A673 (cell line): ENCODE results near the gene HDAC4. TPM values are rescaled to one million over a fixed set of nuclear protein-coding genes. Genes with fewer than 3 reads are reported as not detected.

Experiments
- BruUV-seq: library from RNA; stranded (reverse); fragments of 400-500 nt; replicated peaks from 2 replicates; lab custom pipeline; 2021; lab: Mats Ljungman, UMichigan
- CTCF ChIA-PET: fragments of 300-600 bp; sonication (Branson Sonifier 250); formaldehyde crosslinking; loops from one replicate; lab custom pipeline; 2022; ENCODE audit warnings: antibody characterized with exemption; lab: Charles Lee
- POLR2A ChIA-PET: fragments of 300-600 bp; sonication (Branson Sonifier 250); formaldehyde crosslinking; loops from one replicate; lab custom pipeline; 2022; ENCODE audit warnings: antibody characterized with exemption; ENCODE audit not compliant: low non-redundant PET; lab: Charles Lee
- DNase-seq: peaks from one replicate; pipeline ENCODE4 v3.0.0-alpha.2; 2015; ENCODE audit warnings: low spot score
- H3K27ac ChIP-seq: fragments of 200-600 bp; sonication (generic); 2 replicates; pipeline ENCODE4 v1.5.1; 2016; ENCODE audit warnings: mixed run types, low read depth, mild to moderate bottlenecking, mixed read lengths, antibody characterized with exemption, low read length; ENCODE audit not compliant: poor library complexity, severe bottlenecking
- H3K27me3 ChIP-seq: fragments of 200-600 bp; sonication (generic); replicated peaks from 2 replicates; pipeline ENCODE4 v1.6.1; 2017; ENCODE audit warnings: mixed run types, low read depth, mild to moderate bottlenecking, mixed read lengths, antibody characterized with exemption, low read length; ENCODE audit not compliant: insufficient read depth, poor library complexity
- H3K36me3 ChIP-seq: fragments of 200-600 bp; sonication (generic); 2 replicates; pipeline ENCODE4 v1.6.1; 2016; ENCODE audit warnings: mixed run types, mild to moderate bottlenecking, mixed read lengths, antibody characterized with exemption, low read length; ENCODE audit not compliant: insufficient read depth, poor library complexity, severe bottlenecking
- H3K4me1 ChIP-seq: fragments of 200-600 bp; sonication (generic); 2 replicates; pipeline ENCODE4 v1.6.1; 2017; ENCODE audit warnings: mixed run types, mild to moderate bottlenecking, mixed read lengths, antibody characterized with exemption, low read length; ENCODE audit not compliant: insufficient read depth, poor library complexity, severe bottlenecking
- H3K4me3 ChIP-seq: fragments of 200-600 bp; sonication (generic); 2 replicates; pipeline ENCODE4 v1.5.1; 2016; ENCODE audit warnings: low read depth, mixed run types, mild to moderate bottlenecking, mixed read lengths, low read length; ENCODE audit not compliant: poor library complexity, severe bottlenecking
- H3K9me3 ChIP-seq: fragments of 200-600 bp; sonication (generic); 2 replicates; pipeline ENCODE4 v1.6.1; 2016; ENCODE audit warnings: mixed run types, low read depth, mild to moderate bottlenecking, mixed read lengths, antibody characterized with exemption, low read length; ENCODE audit not compliant: poor library complexity, severe bottlenecking
- EZH2 ChIP-seq: fragments of 200-600 bp; sonication (generic); IDR thresholded peaks from 2 replicates; pipeline ENCODE4 v1.6.1; 2017; ENCODE audit warnings: borderline replicate concordance, low read depth, mild to moderate bottlenecking, mixed read lengths, antibody characterized with exemption, low read length; ENCODE audit not compliant: poor library complexity, severe bottlenecking
- intact Hi-C: fragments of 100-400 bp; cut with micrococcal nuclease; formaldehyde crosslinking; loops from one replicate; pipeline ENCODE4 v1.10.0; 2022; ENCODE audit not compliant: unreplicated experiment
- total RNA-seq: library from RNA; stranded (reverse); gene quantifications from 2 replicates; pipeline ENCODE4 v1.2.3, GENCODE V29; 2021
- TF ChIP-seq, protein P1 (sequence below): fragments of 300-800, 200-600 bp; sonication (generic); conservative IDR thresholded peaks from 2 replicates; pipeline ENCODE4 v1.5.1; 2017; ENCODE audit warnings: low read depth, mild to moderate bottlenecking, antibody characterized with exemption, low read length, moderate library complexity, mixed read lengths

HDAC4 gene
- total RNA-seq, 1 experiment from 2014 or later: 40.0 TPM

DNA sequence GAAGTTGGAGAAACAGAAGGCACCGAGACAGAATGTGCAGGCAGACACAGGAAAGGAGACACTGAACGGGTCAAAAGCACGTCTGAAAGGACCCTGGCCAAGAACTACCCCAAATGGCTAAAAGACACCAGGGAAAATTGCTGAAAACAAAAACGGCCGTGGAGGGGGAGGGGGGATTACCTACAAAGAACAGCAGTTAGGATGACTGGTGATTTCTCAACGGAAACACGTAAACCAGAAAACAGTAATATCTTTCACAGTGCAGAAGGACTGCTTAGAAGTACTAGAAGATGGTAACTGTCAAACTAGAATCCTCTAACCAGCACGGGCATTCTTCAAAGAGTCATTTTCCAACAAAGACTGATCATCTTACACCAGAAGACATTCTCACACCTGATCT, 142.6 kb downstream of the HDAC4 start:
- no peaks in the 10 kb centered on the region for H3K9me3 ChIP-seq
- H3K4me1 ChIP-seq: peaks cover 50% of the 10 kb centered on the region
- no peak for DNase-seq
- ChIA-PET CTCF (no interaction called here), POLR2A (no interaction called here)
- H3K27me3 ChIP-seq: no peaks in the 10 kb centered on the region
- H3K27ac ChIP-seq: peak overlapping the region; percentile 38
- no peak overlapping the region for H3K4me3 ChIP-seq
- BruUV-seq: no TSS peak
- no peaks in the 10 kb centered on the region for H3K36me3 ChIP-seq
- intact Hi-C loops: loop anchor here (10.0 kb wide), 1 partner anchor 147 kb away; the partner anchor contains the start of gene HDAC4
- TF ChIP-seq, protein P1, sequence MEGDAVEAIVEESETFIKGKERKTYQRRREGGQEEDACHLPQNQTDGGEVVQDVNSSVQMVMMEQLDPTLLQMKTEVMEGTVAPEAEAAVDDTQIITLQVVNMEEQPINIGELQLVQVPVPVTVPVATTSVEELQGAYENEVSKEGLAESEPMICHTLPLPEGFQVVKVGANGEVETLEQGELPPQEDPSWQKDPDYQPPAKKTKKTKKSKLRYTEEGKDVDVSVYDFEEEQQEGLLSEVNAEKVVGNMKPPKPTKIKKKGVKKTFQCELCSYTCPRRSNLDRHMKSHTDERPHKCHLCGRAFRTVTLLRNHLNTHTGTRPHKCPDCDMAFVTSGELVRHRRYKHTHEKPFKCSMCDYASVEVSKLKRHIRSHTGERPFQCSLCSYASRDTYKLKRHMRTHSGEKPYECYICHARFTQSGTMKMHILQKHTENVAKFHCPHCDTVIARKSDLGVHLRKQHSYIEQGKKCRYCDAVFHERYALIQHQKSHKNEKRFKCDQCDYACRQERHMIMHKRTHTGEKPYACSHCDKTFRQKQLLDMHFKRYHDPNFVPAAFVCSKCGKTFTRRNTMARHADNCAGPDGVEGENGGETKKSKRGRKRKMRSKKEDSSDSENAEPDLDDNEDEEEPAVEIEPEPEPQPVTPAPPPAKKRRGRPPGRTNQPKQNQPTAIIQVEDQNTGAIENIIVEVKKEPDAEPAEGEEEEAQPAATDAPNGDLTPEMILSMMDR: no peak
- TF ChIP-seq EZH2: no peak

DNA sequence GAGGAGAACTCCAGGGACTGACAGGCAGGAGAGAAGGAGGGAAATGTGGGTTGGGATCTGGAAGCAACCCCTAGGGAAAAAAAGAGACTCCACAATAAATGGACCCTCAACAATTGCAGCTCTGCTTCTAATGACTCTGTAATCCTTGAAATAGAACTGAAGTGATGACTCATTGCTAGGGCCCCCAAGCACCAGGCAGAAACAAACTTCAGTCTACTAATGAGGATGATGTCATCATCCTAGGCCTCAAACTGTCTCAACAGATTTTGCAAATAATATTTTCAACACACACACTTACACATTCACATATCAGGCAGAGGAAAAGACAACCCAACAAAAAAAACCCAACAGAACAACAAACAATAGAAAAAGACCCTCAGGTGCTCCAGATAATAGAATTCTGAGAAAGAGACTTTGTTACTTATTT, 143.3 kb downstream of the HDAC4 start:
- peak; percentile 88 for DNase-seq
- no peaks in the 10 kb centered on the region for H3K36me3 ChIP-seq
- H3K9me3 ChIP-seq: no peaks in the 10 kb centered on the region
- TF ChIP-seq EZH2: no peak
- TF ChIP-seq, protein P1: no peak
- no peak overlapping the region for H3K4me3 ChIP-seq
- CTCF ChIA-PET: no interaction called here
- POLR2A ChIA-PET: no interaction called here
- H3K4me1 ChIP-seq: peaks cover 56% of the 10 kb centered on the region
- H3K27me3 ChIP-seq: no peaks in the 10 kb centered on the region
- intact Hi-C loops: loop anchor here (10.0 kb wide), 1 partner anchor 147 kb away; the partner anchor contains the start of gene HDAC4
- BruUV-seq: no TSS peak
- peak overlapping the region; percentile 38 for H3K27ac ChIP-seq

DNA sequence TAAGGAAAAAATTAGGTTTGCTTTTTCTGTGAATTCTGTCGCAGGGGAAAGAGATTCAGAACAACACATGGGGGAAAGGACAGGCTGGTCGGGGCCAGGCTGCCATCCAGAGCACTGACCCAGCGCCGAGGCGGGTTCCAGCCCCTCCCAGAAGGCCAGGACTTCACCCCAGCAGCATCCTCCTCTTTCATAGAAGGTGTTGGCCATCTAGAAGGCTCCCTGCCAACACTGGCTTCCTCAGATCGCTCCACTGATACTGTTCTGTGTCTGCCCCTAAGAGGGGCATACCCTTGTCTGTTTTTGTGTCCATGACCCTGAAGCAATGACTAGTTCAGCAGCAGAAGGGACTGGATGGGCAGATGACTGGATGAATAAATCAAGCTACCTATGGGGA, 144.5 kb downstream of the HDAC4 start:
- peak overlapping the region; percentile 38 for H3K27ac ChIP-seq
- no peaks in the 10 kb centered on the region for H3K36me3 ChIP-seq
- DNase-seq: no peak
- no peaks in the 10 kb centered on the region for H3K9me3 ChIP-seq
- CTCF ChIA-PET: no interaction called here
- intact Hi-C loops: loop anchor here (10.0 kb wide), 1 partner anchor 148 kb away; the partner anchor contains the start of gene HDAC4
- no TSS peak for BruUV-seq
- H3K4me1 ChIP-seq: peaks cover 59% of the 10 kb centered on the region
- H3K4me3 ChIP-seq: no peak overlapping the region
- TF ChIP-seq EZH2: no peak
- TF ChIP-seq, protein P1: no peak
- no peaks in the 10 kb centered on the region for H3K27me3 ChIP-seq
- POLR2A ChIA-PET: no interaction called here
